NCI-H146 (cell line): Measurements from ENCODE around the gene MMP20.

Experiments
- DNase-seq: peaks from one replicate; lab custom pipeline; 2025; lab: John Stamatoyannopoulos, UW

MMP20 gene

DNA sequence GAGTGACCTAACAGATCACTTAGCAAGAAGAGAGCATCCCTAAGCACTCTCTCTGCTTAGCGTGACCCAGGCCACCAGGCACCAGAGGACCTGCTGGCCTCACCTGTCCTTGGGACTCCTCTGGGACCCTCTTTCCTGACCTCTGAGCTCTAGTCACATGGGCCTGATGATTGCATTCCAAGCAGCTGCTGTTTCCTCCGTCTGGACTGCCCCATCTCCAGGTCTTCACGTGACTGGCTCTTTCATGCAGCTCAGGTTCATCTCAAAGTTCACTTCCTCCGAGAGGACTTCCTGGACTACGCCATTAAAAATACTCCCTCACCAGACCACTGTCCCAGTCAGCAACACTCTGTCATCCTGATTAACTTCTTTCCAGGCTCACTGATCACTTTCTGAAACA lies 2.9 kb downstream of the MMP20 start:
- DNase-seq = no peak

DNA sequence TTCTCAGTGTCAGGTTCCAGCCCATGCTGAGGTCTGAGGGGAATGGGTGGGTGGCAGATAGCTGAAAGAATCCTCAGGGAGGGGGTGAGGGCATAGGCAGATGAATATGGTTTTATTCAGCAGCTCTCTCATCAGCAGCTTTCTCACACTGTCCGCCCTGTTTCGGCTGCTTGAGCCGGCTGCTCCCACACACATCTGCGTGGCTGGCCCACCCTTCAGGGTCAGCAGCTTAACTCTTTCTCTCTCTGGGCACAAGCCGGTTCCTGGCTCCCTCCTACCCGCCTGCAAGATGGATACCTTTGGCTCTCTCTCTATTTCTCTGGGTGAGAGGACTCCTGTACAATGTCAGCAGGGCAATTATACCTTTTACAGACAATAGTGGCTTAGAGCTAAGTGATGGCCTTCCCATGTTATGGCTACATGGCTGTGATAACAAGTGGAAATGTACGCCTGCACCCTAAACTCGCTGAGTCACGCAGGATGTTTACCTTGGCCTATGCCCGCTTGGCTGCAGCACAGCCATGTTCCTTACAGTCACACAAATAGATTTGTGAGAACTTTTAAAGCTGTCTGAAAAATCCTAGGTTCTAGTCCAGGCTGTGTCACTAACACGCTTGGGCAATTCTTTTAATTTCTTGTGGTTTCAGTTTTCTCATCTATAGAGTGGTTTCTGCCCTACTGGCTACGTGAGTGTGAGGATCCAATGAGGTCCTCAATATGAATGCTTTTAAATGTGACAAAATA lies 4.1 kb downstream of the MMP20 start:
- no peak for DNase-seq

DNA sequence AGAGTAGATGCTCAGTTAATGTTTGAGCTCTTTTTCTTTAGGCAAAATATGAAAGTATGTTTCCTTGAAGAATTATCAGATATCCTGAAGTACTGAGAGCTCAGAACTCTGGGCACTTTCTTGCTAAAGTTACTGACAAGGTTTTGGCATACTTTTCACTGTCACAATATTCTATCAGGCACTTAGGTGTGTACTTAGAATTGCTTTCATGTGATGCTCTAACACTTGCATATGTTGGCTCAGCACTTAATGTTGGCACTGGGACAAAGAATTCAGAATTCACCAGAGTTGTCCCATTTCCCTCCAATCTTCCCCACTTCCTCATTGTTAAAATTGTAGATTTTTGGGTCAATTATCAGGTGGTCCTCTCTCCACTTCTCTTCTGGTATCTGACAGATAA lies 5.0 kb downstream of the MMP20 start:
- no peak for DNase-seq

DNA sequence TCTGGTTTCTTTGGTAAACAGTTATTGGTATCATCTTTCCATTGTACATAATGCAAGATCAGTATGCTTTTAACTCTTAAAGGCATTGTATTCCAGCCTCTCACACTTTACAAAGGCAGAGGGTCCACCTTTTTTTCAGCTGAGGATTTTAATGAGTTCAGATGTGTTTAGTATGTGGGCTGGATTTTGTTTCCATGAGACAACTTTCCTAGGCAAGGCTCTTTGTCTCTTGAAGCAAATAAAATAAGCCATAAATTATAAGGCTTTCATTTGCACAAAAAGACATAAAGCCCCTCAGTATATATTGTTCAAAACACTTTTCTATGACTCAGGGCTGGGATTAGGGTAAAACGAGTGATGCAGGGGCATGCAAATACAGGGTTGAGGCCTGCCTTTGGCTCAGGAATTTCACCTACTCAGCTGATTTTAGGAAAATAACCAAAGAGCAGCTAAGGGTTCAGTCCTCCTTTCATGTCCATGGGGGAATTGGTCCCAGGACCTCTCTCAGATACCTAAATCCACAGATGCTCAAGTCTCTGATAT lies 7.6 kb downstream of the MMP20 start:
- DNase-seq = no peak

DNA sequence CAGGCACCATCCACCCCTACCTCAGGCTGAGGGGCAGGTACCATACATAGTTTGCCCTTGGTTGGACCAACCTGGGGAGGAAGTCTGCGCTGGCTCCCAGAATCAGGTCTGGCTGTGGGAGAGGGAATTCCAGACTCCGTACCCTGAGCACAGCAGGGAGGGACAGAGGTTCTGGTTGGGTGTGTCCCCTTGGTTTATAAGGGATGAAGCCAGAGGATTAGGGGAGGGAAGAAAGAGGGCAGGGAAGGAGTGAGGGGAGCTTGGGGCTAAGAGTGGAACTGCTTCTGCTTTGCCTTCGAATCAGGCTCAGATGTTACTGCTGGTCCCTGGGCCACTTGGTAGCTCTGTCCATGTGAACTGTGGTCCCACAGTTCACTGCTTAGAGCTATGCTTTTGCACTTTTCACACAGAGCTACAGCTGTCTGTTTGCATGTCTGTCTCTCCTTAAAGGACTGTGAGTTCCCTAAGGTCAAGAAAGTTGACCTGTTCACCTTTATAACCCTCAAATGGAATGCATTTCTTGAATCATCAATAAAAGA lies 9.2 kb downstream of the MMP20 start:
- DNase-seq = no peak

DNA sequence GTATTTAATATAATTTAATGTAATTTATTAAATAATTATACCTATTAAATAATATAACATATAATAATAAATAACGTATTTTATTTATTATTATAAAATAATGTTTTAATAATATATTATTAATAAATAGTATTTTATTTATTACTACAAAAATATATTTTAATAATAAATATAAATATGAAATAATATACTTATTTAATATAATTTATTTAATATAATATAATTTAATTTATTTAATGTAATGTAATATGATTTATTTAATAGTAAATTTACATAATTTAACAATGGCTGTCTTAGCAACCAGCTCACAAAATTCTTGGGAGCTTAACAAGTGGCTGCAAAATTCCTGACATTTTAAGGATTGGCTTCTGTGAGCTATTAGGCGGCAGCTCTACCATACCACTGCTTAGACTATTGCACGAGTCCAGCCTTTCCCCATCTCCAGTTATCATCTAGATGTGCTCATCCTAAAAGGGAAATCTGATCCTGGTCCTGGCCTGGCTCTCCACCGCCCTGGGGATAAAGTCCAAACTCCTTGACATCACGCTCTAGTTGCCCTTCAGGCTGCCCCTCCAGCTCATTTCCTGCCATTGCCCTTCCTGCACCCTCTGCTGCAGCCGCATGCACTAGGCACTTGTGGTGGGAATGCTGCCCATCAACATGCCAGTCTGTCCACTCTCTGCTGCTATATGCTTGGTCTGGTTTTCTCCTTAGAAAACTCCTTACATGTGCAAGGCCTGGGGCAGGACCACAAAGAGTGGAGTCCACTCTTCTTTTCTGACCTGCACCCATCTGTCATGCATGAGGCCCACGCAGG lies 9.8 kb downstream of the MMP20 start:
- DNase-seq = no peak

DNA sequence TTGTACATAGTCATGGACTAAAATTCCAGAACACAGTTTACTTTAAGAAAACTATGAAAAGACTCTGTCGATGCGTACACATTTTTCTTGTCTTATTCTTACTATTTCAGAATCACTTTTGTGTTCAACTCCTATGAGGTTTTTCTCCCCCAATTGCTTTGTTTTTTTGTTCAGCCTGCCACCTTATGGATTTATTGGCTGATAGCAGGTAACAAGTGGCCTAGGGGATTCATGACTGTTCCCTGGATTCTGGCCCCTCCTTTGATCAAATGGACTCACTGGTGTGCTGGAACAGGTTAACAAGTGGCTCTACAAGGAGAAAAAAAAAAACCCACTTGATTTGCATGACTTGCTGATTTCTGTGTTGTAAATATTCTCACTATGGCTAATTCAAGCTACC lies 10.6 kb downstream of the MMP20 start:
- no peak for DNase-seq

DNA sequence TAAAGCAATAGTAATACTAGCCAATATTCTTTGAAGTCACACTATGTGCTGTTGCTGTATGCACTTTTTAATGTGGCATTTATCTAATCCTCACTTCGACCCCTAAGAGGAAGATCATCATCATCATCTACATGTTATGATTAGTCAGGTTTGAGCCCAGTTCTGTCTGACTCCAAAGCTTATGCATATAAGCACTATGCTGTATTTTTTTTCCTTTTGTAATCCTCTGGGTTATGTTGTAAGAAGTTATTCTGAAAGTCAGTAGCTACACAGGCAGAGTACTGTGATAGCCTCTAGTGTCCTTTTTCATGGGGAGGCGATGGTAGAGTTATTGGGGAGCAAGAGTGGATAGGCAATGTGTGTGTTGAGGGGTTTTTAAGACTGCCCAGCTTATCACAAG lies 11.1 kb downstream of the MMP20 start:
- DNase-seq = no peak

DNA sequence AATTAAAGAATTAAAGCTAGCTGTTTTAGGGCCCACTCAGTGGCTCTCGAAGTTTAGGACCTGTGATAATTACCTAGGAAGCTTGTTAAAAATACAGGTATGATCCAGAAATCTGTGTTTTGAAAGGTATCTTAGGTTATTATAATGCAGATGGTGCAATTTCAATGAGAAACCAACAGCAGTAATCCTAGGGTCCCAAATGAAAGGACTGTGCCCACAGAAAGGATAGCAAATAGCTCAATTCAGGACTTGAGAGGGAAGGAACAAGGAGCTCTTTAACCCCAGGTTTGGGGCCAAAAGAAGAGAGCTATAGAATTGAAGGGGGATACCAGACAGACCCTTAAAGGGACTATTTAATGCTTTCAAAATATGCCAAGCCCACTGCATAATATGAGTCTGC lies 11.7 kb downstream of the MMP20 start:
- DNase-seq = no peak

DNA sequence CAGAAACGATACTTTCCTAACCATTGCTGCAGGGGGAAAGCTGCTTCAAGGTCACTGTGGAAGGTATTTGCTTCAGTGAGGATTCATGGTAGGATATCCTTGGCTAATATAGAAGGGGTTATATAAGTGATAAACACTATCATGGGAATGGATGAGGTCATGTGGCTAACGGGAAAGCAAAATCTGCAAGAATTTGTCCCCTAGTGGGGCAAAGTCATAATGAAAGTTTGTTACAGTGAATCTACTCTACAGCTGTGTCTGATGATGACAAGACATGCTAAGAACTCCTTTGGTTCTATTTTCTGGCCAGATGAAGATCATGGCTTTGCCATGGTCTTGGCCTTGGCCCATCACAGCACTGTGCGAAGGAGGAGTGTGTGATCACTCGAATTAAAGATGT lies 13.8 kb downstream of the MMP20 start:
- no peak for DNase-seq

DNA sequence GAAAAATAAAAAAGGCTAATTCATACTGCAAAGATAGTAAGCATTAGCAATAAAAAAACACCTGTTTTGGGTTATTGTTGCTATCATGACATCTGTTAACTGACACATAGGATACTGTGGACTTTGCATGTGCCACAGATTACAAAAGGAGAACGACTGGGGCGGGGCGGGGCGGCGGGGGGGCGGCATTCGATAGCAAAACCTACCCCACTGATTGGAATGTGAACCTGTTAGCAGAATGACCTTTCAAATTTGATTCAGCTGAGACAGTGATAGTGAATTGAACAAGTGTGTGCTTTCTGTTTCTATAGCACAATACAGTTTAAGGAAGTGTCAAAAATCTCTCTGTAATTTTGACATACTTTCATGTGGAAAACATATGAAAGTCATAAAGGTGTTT lies 14.9 kb downstream of the MMP20 start:
- no peak for DNase-seq

DNA sequence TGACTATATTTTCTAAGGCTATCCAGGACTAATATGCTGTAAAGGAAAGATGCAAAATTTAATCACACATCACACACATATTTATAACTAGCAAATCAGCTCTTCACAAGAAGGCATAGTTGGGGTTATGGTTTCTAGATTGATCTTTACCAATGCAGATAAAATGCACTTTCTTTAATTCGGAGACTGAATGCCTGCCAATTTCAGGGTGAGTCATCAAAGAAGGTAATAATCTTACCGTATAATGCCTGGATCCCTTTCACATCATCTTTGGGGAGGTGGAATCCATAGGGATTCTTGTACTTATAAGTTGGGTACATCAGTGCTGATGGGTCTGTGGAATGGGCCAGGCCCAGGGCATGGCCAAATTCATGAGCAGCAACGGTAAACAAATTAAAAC lies 16.4 kb downstream of the MMP20 start:
- DNase-seq = no peak

DNA sequence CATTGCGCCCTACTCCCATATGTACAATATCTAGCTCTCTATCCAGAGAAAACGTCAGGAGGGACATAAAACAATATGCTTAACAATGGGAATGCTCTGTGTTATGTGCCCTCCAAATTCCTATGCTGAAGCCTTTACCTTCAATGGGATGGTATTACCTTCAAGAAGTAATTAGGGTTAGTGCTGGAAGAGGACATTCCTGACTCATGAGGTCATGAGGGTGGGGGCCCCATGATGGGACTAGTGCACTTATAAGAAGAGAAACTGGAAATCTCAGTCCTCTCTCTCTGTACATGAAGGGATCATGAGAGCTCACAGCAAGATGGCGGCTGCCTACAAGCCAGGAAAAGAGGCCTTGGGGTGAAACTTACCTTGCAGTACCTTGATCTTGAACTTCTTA lies 20.3 kb downstream of the MMP20 start:
- DNase-seq = no peak

DNA sequence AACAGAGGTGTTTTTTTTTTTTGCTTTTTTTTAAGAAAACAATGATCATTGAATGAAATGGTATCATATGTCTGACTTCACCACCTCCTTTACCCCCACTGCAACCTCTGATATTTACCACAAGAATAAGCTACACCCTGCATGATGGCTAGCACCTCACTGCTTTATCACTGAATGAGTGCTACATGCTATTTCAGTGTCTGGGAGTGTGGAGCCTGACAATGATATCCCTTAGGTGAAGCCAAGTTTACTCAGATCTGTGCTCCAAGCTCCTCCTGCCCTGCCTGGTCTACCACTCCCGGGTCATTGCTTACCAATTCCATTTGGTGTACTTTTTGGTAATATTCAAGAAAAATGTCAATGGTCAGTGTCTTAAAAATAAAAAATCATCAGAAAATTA lies 21.1 kb downstream of the MMP20 start:
- no peak for DNase-seq

DNA sequence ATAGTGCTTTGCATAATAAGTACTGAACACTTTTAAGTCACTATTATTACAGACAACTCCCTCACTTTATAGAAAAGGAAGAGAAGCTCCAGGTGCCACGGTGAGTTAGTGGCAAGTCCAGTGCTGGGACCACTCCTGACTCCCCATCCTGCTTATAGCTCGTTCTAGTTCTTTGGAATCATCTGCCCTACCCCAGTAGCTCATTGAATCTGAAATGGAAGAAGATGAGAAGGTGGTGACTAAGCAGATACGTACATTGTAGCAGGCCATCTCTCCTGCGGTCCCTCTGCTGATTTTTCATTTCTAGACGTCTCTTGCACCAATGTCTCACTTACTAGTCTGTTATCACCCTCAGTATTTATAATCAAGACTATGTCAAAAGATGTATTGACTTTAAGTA lies 21.6 kb downstream of the MMP20 start:
- DNase-seq = no peak

DNA sequence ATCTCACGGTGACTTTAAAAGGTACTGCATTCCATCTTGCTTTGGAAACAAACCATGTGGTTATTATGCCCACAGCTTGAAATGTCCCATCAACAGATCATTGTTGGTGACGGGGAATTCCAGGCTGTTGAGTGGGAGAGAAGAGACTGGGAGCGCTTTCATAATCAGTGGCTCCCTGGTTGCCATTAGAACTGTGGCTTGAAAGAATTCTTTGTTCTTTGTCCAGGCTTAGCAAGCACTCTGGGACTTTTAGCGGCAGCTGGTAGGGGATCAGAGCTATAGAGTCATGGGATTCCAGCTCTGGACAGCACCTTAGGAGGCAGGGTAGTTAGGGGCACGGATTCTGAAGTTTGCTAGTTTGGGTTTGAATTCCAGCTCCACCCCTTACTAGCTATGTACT lies 22.0 kb downstream of the MMP20 start:
- DNase-seq = no peak

DNA sequence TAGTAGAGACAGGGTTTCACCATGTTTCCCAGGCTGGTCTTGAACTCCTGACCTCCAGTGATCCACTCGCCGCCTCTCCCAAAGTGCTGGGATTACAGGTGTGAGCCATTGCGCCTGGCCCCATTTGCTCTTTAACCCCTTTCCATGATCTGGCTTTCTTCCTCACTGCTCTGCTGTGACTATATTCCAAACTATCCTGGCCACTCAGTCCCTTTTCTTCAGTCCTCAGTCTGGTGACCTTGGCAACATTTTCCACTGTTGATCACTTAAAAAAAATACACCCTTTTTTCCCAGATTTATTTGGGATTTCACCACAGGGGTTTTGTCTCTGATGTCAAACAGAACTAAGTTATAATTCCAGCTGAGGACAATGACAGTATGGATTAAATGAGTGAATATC lies 24.5 kb downstream of the MMP20 start:
- no peak for DNase-seq

DNA sequence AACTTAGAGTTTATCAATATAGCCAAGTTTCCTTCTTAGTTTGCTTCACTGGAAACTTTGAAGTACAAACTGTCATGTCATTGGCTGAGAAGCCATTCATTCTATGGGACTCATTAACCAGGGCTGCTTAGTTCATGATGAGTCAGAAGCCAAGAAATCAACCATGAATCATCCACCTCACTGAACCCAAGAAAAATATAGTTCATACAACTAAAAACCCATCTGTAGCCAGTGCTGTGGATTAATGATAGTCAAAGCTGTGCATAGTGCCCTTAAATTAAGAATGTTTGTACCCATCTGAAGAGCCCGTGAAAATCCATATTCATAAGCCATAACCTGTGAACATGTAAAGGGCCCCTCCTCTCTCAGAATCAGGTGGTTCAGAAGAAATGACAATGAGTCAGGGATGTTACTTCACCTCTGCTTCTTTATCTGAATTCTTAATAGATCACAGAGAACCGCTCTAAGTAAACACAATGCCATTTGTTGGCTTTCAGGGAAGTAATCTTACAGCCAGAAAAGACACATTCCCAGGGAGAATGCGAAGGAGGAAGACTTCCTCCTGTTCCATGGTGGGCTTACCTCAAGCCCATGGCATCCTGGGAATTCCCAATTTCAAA lies 25.4 kb downstream of the MMP20 start:
- no peak for DNase-seq

DNA sequence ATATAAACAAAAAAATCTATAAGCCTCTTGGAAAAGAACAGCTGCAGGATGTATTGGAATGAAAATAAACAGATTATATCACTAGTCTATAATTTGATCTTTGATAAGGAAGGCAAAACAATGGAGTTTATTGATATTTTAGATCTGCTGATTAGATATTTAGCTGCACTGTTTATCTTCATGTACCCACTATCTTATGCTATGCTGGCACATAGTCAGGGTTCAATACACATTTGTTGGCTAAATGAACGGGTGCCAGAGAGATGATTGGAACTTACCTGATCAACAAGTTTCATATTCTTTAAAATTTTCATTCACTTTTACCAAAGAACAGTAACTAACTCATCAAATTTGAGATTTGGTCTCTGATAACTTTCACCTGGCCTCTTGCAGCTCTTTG lies 26.9 kb downstream of the MMP20 start:
- no peak for DNase-seq

DNA sequence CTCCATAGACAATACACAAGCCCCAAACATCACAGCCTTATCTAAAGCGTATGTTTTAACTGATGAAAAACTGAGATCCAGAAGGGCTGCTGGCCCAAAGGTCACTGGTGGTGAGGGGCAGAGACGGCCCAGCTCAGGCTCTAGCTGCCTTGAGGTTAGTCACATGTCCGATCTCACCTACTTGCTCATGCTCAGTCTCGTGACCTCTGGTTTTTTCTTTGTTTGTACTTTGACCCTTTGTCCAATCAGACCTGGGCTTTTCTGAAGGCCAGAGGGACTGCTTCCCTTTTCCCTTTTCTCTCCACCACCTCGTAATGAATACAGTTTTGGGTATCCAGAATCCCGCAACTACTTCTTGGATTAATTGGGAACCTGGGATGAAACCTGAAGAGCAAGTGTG lies 28.6 kb downstream of the MMP20 start:
- DNase-seq = no peak

DNA sequence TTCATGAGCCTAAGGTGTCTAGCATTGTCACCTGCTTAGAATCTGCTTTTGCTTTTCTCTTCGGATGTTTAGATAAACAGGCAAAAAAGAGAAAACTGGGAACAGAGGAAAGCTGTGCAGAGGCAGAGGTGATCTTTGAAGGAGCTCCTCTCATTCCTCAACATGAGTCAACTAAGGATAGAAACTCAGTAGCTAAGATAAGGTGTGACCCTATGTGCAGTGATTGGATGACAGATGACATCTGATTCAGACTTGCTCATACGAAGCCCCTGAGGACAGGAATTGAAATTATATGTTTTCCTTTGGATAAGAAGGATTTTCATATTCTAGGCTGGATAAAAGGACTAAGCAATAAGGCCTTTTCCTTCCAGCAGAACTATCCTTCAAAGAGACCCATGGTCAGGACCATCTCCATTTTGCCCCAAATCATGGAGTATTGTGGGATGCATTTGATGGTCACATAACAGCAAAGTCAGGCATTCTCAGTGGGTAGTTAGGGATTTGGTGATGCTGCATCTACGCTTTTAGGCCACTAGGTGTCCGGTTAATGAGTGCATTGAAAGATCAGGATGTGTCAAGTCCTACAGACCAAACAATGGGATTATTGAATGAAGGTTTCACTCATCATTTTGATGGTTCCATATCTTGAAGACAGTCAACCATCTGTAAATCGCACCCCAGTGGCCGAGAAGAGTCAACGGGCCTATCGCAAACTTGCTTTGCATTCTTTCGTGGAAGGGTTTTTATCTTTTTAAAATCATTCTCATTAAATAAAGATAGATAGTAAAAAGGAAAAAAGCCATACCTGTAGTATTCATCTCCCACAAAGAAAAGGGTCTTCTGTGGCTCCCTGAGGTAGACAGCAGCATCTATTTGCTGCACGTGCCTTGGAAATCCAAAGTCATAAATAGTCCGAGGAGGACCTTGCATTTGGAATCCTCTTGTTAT lies 32.2 kb downstream of the MMP20 start:
- DNase-seq = peak; percentile 16

DNA sequence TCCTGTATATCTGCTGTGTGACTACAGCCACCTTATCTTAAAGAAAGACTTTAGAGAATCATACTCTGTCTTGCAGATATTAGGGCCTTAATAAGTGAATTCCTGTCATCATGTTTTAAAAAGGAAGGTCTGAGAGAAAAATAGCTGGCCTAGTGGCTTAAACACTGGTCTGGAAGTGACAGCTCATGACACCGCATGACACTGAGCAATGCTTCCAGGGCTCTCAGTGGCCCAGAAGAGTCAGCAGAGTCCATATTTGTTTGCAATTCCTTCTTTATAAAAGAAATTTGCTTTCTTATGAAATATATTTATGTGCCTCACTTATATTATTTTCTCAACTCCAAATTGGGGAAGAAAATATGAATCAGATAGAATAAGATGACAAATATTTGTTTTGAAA lies 33.0 kb downstream of the MMP20 start:
- DNase-seq = no peak
